ENCODE measurements around the gene RBKS.

DNA sequence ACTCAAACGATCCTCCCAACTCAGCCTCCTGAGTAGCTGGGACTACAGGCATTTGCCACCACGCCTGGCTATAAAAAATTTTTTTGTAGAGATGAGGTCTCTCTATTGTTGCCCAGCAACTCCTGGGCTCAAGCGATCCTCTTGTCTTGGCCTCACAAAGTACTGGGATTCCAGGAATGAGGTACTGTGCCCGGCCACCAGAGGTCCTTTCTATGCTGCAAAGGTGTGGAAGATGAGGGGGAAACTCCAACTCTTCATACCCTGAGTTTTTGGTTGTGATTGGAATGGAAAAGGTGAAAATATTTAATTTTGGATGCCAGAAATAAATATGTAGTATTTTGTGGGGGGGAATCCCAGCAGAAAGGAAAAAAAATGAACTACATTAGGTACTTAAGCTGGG lies 82.7 kb downstream of the RBKS start:
- TF ChIP-seq, protein P1, sequence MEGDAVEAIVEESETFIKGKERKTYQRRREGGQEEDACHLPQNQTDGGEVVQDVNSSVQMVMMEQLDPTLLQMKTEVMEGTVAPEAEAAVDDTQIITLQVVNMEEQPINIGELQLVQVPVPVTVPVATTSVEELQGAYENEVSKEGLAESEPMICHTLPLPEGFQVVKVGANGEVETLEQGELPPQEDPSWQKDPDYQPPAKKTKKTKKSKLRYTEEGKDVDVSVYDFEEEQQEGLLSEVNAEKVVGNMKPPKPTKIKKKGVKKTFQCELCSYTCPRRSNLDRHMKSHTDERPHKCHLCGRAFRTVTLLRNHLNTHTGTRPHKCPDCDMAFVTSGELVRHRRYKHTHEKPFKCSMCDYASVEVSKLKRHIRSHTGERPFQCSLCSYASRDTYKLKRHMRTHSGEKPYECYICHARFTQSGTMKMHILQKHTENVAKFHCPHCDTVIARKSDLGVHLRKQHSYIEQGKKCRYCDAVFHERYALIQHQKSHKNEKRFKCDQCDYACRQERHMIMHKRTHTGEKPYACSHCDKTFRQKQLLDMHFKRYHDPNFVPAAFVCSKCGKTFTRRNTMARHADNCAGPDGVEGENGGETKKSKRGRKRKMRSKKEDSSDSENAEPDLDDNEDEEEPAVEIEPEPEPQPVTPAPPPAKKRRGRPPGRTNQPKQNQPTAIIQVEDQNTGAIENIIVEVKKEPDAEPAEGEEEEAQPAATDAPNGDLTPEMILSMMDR (IDR thresholded peaks at IDR 0.05) = peak; percentile 68
- TF ChIP-seq, protein P2, sequence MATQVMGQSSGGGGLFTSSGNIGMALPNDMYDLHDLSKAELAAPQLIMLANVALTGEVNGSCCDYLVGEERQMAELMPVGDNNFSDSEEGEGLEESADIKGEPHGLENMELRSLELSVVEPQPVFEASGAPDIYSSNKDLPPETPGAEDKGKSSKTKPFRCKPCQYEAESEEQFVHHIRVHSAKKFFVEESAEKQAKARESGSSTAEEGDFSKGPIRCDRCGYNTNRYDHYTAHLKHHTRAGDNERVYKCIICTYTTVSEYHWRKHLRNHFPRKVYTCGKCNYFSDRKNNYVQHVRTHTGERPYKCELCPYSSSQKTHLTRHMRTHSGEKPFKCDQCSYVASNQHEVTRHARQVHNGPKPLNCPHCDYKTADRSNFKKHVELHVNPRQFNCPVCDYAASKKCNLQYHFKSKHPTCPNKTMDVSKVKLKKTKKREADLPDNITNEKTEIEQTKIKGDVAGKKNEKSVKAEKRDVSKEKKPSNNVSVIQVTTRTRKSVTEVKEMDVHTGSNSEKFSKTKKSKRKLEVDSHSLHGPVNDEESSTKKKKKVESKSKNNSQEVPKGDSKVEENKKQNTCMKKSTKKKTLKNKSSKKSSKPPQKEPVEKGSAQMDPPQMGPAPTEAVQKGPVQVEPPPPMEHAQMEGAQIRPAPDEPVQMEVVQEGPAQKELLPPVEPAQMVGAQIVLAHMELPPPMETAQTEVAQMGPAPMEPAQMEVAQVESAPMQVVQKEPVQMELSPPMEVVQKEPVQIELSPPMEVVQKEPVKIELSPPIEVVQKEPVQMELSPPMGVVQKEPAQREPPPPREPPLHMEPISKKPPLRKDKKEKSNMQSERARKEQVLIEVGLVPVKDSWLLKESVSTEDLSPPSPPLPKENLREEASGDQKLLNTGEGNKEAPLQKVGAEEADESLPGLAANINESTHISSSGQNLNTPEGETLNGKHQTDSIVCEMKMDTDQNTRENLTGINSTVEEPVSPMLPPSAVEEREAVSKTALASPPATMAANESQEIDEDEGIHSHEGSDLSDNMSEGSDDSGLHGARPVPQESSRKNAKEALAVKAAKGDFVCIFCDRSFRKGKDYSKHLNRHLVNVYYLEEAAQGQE (IDR thresholded peaks at IDR 0.05; ENCODE audit: low read depth, low read length) = no peak
- TF ChIP-seq EP300 (IDR thresholded peaks at IDR 0.05; ENCODE audit: borderline replicate concordance in 1 of 2, low read depth in 1 of 2, low read length in 1 of 2) (no peak), FOXM1 (IDR thresholded peaks at IDR 0.05; ENCODE audit: low read depth) (no peak), RFX5 (IDR thresholded peaks at IDR 0.05; ENCODE audit: low read length) (no peak), YY1 (IDR thresholded peaks at IDR 0.05; ENCODE audit: low read depth) (no peak), GABPA (IDR thresholded peaks at IDR 0.05; ENCODE audit: low read depth) (no peak), EZH2phosphoT487 (IDR thresholded peaks at IDR 0.05; ENCODE audit: borderline replicate concordance, low read depth) (no peak)

Data from SK-N-SH (cell line).